Astrocyte of the cerebellum (primary cell): ENCODE results near the gene SLIT3.

Experiments used
- DNase-seq: peaks from one replicate; pipeline ENCODE4 v3.0.0-alpha.2; 2011; ENCODE audit warnings: low read depth
- H3K4me3 ChIP-seq: 2 replicates; pipeline ENCODE4 v1.5.1; 2011; ENCODE audit warnings: mild to moderate bottlenecking, low read depth, low read length, moderate library complexity
- in situ Hi-C: cut with HindIII; loops from 2 replicates; pipeline ENCODE4 v1.10.0; 2017; ENCODE audit warnings: low sequenced_read_pairs
- TF ChIP-seq, protein P1 (sequence below): IDR thresholded peaks from 2 replicates; pipeline ENCODE4 v1.5.1; 2012; ENCODE audit warnings: low read length, low read depth, moderate library complexity, mild to moderate bottlenecking; ENCODE audit errors: missing control alignments

Gene SLIT3

GRCh38 chr5:169244812-169245211, 56.1 kb downstream of the SLIT3 start:
- no peak overlapping the region for H3K4me3 ChIP-seq
- TF ChIP-seq, protein P1, sequence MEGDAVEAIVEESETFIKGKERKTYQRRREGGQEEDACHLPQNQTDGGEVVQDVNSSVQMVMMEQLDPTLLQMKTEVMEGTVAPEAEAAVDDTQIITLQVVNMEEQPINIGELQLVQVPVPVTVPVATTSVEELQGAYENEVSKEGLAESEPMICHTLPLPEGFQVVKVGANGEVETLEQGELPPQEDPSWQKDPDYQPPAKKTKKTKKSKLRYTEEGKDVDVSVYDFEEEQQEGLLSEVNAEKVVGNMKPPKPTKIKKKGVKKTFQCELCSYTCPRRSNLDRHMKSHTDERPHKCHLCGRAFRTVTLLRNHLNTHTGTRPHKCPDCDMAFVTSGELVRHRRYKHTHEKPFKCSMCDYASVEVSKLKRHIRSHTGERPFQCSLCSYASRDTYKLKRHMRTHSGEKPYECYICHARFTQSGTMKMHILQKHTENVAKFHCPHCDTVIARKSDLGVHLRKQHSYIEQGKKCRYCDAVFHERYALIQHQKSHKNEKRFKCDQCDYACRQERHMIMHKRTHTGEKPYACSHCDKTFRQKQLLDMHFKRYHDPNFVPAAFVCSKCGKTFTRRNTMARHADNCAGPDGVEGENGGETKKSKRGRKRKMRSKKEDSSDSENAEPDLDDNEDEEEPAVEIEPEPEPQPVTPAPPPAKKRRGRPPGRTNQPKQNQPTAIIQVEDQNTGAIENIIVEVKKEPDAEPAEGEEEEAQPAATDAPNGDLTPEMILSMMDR: no peak
- no peak for DNase-seq
- in situ Hi-C loops: no loop called here

DNA sequence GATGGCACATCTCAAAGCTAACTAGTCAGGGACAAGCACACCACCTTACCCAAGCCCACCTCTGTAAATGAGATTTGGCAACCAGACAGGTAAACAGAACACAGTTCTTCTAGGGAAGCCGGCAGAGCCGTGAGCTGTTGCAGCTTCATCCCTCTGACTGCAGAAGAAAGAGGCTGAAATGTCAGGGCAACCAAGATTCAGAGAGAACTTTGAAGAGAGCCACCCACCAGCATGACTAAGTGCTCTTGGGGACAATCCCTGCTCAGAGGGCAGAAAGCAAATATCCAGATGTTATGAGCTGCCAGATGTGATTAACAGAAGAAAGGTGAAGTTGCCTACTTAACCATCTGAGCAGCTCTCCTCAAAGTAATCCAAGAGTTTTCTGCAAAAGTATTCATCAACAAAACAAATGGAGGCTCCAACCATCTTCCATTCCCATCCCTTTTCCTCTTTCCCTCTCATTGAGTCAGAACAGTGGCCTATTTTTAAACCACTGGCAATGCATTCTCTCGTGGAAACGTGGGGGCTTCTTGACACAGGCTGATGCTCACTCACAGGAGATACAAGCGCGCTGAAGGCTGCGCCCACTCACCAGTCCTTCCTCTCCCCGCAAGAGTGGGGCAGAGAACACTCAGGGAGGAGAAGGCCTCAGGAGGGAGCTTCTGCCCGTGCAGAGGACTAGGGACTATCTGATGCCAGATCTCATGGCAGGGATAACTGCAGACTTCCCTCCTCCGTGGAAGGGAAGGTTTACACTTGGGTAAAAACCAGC, 57.1 kb downstream of the SLIT3 start:
- DNase-seq: no peak
- in situ Hi-C loops: no loop called here
- H3K4me3 ChIP-seq: no peak overlapping the region
- TF ChIP-seq, protein P1: no peak

DNA sequence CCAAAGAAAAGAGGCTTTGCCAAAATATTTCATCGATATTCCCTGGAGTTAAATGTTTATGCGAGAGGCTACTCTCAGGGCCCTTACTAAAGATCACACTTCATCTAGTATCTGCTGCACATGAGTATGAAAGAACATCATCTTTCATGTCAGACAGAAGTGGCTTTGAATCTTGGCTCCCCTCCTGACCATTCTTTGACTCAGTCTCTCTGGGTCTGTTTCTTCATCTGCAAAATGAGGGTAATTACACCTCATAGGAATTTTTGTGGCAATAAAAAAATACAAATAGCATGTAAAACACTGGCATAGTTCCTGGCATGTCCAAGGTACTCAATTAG, 58.1 kb downstream of the SLIT3 start:
- in situ Hi-C loops: no loop called here
- no peak for DNase-seq
- TF ChIP-seq, protein P1: no peak
- H3K4me3 ChIP-seq: no peak overlapping the region

GRCh38 chr5:169242175-169242848, 58.6 kb downstream of the SLIT3 start:
- no peak for DNase-seq
- no peak overlapping the region for H3K4me3 ChIP-seq
- in situ Hi-C loops: no loop called here

GRCh38 chr5:169229342-169229892, 71.5 kb downstream of the SLIT3 start:
- no peak for DNase-seq
- TF ChIP-seq, protein P1: no peak
- in situ Hi-C loops: no loop called here
- H3K4me3 ChIP-seq: no peak overlapping the region

More at GRCh38 chr5:169242175-169242848, 58.6 kb downstream of the SLIT3 start:
- TF ChIP-seq, protein P1: no peak

- no peak overlapping the region for H3K4me3 ChIP-seq
- in situ Hi-C loops: no loop called here
- DNase-seq: no peak
- TF ChIP-seq, protein P1: no peak
Measured at GRCh38 chr5:169226895-169227294, 74.0 kb downstream of the SLIT3 start.
